CD4-positive, alpha-beta T cell treated with Interleukin-10 for 1 hour (primary cell): ENCODE measurements around the gene GNAO1.

ENCODE experiments used
- DNase-seq: peaks from one replicate; pipeline ENCODE4 v3.0.0-alpha.2; 2020

GNAO1 gene

DNA sequence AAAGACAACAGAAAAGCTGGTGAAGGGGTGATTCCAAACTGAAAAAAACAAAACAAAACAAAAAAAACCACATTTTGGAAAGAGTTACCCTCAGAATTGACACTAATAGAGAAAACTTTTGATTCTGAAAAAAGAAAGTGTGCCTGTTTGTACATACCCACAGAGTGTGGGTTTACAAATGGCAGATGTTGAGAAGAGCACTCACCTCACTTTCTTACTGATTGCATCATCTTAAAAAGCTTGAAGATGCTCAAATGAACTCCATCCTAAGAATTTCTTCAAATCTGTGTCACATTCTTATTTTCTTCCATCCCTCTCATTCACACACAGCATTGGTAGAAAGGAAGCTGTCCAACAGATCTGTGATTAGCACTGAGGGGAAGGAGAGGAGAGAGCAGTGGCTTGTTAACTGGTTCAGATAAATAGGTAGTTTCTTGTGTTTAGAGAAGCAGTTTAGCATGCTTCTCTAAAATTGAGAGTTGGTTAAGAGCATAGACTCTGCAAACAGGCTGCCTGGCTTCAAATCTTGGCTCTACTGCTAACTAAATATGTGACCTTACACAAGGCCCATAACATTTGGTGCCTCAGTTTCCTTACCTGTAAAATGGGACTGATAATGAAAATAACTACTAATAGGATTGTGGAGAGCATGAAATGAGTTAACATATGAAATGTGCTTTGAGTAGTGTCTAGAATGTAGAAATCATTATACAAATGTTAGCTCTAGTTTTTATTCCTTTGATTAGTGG lies 6.9 kb downstream of the GNAO1 start:
- no peak for DNase-seq

DNA sequence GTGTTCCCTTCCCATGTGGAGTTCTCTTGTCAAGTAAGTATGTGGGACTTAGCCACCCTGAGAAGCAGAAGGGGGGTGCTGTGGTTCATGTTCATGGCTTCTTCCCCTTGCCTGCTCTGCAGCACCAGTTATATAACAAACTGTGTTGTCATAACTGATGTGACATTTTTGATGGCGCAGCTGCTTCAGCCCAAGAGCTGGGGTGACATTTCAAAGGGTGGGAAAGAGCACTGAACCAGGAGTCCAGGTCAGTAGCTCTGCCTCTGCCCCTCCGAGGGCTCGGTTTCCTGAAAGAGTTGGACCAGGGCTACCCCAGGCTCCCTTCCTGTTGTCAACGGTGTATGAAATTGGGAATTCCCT lies 7.4 kb downstream of the GNAO1 start:
- no peak for DNase-seq

DNA sequence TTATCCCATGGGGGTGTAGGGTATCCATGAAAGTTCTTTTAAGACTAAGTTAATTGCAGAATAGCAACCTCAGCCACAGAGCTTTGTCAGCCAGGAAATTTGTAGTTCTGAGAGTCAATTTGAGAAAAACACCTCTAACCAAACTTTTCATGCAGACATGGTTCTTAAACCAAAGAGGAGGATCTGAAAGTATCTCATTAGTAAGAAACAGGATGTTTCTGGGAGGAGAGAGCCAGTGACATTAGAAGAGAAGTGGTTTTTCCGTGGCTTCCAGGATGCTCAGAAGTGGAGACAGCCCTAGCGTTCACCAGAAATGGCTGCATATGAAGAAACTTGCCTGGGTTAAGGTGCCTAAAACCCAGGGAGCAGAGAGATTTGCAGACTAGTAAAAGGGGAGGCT lies 7.9 kb downstream of the GNAO1 start:
- peak; percentile 25 for DNase-seq

DNA sequence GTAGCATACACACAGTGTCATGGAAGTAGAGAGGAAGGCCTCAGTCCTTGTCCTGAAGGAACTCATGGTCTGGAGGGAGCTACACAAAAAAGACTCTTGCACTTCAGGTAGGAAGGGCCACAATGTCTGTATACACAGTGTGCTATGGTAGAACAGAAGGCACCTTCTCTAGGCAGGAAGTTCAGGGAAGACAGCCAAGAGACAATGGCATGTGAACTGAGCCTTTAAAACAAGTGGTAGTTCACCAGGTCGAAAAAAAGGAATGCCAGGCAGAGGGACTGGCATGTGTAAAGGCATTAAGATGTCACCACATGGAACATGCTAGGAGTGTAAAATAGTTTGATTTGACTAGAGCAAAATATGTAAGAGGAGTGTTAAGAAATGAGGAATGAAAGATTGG lies 9.7 kb downstream of the GNAO1 start:
- no peak for DNase-seq

DNA sequence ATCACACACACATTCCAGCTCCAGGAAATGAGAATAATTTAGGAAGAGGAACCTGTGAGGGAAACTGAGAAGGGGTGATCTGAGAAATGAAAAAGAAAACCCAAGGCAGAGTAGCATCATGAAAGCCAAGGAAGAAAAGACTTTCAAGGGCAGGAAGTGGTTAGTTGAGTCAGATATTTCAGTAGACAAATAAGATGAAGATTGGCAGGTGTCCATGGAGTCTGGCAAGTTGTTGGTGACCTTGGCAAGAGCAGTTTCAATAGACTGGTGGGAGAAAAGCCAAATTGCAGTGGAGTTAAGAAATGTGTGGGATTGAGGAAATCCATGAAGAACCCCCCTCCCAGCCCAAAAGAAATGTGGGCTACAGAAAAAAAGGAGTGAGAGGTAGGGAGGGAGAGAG lies 10.7 kb downstream of the GNAO1 start:
- peak; percentile 60 for DNase-seq

DNA sequence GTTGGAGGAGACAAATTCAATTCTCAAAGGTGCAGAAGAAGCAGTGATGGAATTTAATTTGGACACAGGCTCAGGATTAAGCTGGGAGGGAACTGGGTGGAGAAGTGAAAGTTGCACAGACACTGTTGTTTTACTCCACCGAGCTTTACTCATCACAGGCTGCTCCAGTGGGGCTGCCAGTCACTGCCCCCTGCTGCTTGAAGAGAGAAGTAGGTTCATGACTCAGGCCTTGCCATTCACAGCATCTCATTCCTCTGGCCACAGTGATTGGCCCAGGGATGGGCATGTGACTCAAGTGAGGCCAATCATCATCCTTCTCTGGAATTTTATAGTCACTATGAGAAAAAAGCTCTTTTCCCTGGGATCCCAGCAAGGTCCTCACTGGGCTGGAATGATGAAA lies 11.8 kb downstream of the GNAO1 start:
- DNase-seq = peak; percentile 75

DNA sequence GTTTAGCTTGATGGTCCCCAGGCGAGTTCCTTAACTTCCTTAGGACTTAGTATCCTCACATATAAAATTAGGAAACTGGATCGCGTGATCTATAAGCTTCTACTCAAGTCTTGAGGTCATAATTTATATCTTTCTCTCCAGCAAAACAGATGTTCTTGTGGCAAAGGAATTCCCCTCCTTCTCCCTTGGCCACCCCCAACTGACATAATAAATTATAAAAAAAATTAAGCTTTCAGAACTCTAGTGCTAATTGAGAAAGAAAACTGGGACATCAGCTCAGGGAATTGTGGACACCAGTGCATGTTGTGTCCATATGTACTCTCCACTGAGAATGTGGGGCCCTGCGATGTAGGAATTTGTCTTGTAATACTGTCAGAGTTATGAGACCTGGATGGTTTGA lies 13.5 kb downstream of the GNAO1 start:
- DNase-seq = no peak

DNA sequence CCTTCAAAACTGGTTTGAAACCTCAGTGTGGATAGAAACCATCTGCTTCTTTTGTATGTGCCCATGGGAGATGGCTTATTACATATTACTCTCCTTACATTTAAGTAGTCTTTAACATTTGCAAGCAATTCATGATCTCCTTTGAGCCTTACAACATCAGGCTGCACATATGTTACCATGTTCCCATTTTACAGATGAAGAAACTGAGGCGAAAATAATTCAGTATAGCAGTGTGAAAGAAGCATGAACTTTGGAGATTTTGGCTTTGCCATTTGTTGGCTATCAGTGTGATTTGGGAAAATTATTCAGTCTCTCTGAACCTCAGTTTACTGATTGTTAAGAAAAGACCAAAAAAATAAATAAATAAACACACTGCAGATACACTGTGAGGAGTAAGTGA lies 15.7 kb downstream of the GNAO1 start:
- no peak for DNase-seq

DNA sequence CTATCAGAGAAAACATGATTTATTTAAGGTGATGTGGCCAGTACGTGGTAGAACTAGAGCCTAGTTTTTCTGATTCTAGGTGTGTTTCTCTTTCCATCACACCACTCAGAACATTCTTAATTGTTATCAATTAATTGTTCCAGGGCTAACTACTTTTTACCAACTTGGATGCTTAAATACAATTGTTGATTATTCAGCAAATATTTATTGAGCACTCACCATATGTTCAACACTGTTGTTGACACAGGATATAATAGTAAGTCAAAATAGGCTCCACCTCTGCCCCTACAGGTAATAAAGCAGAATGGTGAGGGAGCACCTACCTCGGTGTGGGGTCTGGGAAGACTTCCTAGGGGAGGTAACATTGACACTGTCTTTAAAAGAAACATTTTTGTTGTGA lies 16.1 kb downstream of the GNAO1 start:
- no peak for DNase-seq

DNA sequence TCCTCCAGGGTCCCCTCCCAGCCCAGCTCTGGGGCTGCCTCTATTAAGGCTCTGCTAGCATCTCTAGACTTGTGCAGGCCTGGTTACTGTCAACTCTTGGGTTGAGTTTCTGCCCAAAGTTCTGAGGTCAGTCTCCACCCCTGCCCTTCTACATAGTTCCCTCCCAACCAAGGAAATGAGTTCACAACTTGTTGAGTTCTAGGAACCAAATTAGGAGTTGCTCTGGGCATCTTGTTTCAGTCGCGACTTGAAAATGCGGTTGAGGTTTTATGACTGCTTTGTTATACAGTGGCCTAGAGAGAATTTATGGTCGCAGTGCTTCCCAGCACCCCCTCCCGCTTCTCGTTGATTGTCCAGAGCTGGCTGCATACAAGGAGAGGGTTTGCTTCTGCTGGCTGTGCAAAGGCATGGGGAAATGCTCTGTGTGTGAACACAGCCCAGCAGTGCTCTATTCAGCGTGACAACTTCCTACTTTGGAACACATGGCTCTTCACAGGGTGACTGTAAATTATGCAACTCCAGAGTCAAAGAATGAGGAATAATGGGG lies 20.2 kb downstream of the GNAO1 start:
- no peak for DNase-seq

DNA sequence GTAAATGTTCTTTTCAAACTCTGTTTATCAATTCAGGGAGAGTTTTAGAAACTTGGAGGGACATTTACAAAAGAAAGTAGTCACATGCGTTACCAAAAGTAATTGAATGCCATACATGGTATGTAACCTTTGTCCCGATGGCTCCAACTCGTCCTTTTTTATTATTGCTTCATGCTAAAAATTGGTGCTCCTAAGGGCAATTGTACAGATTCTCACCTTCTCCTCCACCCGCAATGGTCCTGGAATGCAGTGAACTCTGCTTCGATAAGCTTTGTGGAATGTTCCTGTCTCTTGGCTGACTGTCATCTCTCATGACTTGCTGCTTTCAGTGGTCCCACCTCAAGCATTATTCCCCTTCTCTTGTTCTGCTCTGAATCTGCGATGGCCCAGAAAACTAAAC lies 20.9 kb downstream of the GNAO1 start:
- no peak for DNase-seq

DNA sequence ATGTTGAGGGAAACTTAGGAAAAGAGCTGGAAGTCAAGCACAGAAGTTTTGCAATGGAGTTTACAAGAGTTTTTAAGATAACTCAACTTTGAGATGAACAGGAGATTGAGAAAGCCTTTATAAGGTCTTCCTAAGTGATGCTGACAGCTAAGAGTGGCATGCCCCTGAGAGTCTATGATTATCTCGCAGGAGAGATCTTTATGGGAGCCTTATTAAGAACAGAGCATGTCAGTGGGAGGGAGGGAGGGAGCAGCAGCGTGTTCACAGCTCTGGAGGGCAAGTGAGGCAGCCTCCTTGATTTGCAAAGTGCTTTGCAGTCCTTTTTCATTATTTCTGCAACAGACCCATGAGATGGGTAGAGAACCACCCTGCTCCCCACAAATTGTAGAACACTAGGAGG lies 30.7 kb downstream of the GNAO1 start:
- no peak for DNase-seq

DNA sequence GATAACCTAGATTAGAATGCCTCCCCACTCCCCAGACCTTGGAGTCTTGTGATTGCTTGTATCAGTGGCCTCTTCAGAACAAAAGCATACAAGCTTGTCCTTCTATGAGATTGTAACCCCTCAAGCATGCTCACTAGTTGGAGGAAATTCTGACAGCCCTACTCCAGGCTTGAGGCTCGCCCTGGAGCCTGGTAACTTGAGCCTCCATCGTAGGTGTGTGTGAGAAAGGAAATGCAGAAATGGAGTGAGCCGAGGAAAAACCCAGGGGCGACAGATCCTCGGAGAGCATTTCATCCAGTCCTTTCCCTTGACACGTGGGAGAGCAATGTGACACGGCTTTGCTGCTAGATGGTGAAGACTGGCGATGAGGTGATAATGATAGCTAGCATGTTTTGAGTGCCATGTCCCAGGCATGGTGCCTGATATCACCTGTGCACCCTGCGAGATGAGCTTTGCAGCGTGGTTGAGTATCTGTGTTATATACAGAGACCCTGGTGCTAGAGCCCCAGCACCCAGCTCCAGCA lies 31.2 kb downstream of the GNAO1 start:
- no peak for DNase-seq

DNA sequence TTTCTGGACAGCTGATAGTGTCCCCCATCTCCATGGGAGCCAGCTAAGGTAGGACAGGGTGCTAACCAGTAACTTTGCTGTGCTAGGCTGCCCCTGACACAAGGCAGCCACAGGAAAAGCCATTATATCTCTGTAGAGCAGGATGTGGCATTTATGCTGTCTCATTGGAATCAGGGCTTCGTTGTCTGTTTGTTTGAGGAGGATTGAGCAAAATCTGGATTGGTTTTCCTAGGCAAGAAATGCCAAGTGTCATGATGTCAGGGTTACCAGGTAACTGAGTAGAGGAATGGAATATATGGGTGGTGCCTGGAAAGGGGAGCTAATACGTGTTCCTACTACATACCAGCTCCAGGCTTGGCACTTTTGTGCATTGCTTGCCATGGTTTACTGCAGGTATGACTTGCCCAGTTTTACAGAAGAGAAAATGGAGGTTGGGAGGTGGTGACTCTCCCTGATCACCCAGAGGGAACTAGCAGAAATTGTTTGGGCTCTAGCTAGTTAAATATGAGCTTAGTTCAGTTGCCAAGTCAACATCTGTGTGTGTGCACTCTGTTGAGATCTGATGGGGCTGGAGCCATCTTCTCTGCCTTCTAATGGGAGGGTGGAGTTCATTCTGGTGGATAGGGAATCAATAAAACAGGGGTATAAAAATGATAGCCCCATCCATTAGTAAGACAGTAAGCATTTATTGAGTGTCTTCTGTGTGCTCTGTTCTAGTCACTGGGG lies 33.9 kb downstream of the GNAO1 start:
- no peak for DNase-seq

DNA sequence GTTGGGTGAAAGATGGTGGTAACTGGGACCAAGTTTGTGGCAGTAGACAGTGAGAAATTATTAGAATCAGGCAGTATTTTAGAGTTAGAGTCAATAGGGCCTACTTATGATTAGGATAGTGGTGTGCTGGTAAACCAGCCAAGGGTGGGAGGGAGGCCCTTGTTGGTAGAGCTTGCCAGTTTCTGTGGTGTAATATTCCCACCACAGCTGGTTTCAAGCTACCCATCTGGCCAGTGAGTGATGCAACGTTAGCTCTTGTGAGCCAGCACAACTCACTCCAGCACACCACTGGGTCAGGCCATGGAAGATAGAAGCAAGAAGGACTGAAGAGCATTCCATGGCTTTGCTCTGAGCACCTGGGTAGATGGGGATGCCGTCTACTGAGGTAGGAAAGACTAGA lies 34.9 kb downstream of the GNAO1 start:
- DNase-seq = no peak

DNA sequence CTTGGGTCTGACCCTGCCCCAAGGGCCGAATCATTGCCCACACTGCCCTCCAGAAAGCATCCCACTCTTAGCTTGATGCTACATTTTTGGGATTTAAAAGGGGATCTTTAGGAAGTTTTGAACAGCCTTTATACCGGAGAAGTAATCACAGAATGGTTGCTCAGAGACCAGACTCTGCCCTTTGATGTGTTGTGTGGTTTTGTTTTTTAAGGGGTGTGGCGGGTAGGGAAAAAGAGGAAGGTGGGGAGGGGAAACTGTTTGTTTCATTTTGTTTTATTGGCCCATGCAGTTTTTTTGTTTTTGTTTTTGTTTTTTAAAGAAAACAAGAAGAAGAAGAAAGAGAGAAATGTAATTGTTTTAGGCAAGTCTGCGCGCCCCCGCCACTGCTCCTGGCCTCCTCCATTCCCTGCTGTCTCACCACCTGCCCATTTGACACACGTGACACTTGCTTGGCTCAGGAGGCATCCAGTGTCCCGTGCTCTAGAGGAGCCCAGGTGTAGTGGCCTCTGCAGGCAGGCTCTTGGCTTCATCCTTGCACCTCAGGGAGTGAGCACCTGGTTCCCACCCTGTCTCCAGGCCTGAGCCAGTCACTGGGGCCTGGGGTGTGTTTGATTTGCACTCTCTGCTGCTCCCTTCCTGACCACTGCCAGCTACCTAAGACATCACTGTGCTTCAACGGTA lies 35.7 kb downstream of the GNAO1 start:
- peak; percentile 48 for DNase-seq

DNA sequence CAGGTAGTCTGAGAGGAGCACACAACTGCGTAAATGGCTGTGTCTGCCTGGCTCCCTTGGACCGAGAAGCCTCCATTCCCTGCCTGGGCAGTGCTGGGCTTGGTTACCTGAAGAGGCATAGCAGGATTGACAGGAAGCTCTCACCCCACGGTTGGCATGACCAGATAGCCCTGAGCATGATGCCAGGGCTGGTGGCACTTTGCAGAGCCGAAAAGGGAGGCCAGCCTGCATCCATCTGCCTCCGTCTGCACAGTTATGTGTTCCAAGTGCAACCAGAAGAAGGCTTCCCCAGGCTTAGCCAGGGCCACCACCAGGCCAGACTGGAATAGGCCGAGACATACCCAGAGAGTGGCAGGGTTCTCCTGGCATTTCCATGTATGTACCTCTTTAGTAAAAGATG lies 36.6 kb downstream of the GNAO1 start:
- DNase-seq = no peak

DNA sequence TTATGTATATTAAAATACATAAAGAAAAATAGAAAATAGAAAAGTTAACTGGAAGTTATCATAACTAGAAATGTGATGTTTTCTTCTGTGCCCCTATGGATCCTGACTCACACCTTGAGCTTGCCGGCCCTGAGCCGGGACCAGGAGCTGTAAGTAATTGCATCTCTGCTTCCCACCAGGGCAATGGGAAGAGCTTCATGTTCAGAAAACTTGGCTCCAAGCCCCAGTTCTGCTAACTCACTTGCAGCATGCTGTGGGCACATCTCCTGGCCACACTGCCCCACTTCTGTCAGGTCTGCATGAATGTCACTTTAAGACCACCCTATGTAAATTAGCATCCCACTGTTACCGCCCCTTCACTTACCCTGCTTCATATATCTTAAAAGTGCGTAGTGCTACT lies 37.2 kb downstream of the GNAO1 start:
- no peak for DNase-seq

DNA sequence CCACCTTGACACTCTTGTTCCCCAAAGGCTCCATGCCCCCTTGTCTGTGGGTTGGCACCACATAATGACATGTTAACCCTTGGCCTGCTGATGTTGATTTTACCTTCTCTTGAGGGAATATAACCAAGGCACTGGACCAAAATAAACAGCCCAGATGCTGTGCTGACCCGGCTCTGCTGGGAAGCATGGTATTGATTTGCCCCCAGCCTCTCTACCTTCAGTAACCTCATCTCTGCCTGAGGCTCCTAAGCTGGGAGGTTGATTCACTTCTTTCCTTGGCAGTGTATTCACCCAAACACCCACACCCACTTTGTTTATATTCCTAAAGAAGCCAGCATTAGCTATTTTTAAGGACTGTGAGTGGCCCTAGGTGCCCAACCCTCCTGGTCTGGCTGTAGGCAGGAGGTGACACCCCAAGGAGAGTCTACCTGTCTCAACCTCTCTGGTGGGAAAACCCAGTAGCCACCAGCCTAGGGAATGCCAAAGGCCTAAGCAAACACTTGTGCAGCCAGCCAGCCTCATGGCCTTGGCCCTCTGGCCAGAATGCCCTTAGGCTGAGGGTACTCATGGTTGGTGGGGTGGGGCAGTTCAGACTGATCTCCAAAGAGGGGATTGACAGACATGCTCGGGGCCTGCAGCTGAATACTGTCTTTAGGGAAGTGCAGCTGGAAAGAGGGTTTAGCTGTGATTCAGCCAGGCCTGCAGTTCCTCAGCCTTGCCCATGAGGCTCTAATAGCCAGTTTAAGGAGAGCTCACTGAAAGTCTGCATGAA lies 42.7 kb downstream of the GNAO1 start:
- no peak for DNase-seq

DNA sequence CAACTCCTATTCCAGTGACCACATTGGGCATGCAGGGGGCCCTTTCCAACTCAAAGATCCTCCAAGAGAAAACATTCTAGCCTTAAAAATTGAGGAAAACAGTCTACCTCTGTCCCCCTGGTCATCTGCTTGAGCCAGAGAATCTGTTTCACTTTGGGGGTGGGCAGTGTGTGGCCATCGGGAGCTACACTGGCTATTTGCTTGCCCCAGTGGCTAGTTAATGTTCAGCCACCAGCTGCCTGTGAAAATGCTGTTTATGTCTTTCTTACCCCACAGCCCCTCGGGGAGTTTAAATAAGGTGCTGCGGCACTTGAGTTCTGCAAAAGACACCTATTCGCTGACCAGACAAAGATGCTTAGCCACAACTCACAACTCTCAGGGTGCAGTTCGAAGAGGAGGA lies 43.4 kb downstream of the GNAO1 start:
- no peak for DNase-seq

DNA sequence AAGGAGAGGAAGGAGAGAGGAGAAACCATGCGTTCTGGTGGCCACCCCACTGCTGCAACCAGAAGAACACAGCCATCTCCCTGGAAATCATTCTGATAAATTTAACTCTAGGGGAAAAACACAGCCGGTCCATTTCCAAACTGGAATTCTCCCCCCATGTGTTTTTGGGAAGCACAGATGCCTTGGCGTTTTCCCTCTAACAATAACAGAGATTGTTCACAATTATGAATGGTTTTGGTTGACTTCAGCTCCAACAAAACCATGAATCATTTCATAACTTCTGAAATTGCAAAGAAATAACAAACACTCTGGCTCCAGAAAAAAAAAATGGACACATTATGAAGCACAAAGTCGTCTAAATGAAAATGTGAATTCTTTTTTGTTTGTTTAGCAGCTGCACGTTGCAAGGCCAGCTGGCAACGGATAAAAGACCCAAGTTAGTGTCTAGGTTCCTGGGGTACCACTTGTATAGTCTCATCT lies 46.2 kb downstream of the GNAO1 start:
- DNase-seq = no peak

DNA sequence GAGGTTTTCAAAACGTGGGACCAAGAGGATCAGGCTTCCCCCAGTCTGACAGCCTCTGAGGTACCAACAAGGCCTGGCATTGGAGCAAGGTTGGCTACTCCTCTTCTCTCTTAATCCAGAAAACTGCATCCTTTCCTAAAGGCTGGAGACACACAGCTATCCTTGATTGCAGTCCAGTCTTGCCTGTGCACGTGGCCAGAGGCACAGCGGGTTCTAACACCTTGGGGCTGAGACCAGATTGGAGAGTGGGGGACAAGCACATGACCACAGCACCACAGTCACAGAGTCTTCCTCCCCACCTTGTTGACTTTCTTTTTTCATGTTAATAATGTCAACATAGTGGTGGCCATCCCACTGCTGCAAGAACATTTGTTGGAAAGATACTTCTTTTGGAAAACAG lies 46.9 kb downstream of the GNAO1 start:
- DNase-seq = no peak

DNA sequence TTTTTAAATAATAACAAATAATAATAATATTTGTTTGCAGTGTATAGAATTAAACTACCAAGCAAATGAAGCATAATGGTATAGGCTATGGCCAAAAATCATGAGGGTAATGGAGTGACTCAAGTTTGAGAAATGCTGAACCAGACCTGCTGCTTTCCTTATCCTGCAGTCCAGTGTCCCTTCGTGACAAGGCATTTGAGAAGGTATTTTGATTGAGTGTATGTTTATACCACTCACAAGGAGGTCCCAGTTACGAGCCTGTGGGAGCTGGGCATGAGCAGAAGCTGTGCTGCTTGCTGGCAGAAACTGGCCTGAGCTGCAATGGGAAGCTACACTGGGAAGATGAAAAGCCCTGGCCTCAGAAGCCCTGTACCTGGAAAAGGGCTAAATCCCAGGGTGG lies 50.3 kb downstream of the GNAO1 start:
- no peak for DNase-seq
